Activated T-cell treated with anti-CD3 and anti-CD28 coated beads, Interleukin-2, amount 50 U/mL, for 48 hours (primary cell): Measurements from ENCODE around the gene KSR2.
"Not testable (repeated sequence)": the region's sequence is repeated elsewhere in the genome, so short reads cannot be mapped to it uniquely, and the experiment has no call there.

Experiments
- DNase-seq, 2 experiments: peaks; one replicate each; pipeline ENCODE4 v3.0.0-alpha.2; 2020

The KSR2 gene

GRCh38 chr12:117967043-117967442 lies 1.7 kb downstream of the KSR2 start:
- no peak for DNase-seq

GRCh38 chr12:117966511-117966910 lies 2.3 kb downstream of the KSR2 start:
- DNase-seq, result no peak

GRCh38 chr12:117963836-117964235 lies 5.0 kb downstream of the KSR2 start:
- no peak for DNase-seq

GRCh38 chr12:117936722-117937484 lies 31.9 kb downstream of the KSR2 start:
- no peak for DNase-seq

- no peak for DNase-seq
Observed at GRCh38 chr12:117933545-117933944, 35.2 kb downstream of the KSR2 start.

- DNase-seq, result no peak
Observed at GRCh38 chr12:117926391-117926899, 42.3 kb downstream of the KSR2 start.

- DNase-seq, result no peak
Observed at GRCh38 chr12:117921929-117922777, 46.6 kb downstream of the KSR2 start.

- DNase-seq, result no peak
Observed at GRCh38 chr12:117919479-117919878, 49.3 kb downstream of the KSR2 start.

- DNase-seq, result no peak
Observed at GRCh38 chr12:117914686-117915085, 54.1 kb downstream of the KSR2 start.

GRCh38 chr12:117912756-117913155 lies 56.0 kb downstream of the KSR2 start:
- DNase-seq, result no peak

- no peak for DNase-seq
Observed at GRCh38 chr12:117908411-117908810, 60.4 kb downstream of the KSR2 start.

- DNase-seq, result no peak
Observed at GRCh38 chr12:117907108-117907689, 61.6 kb downstream of the KSR2 start.

- DNase-seq, result no peak
Observed at GRCh38 chr12:117904051-117904450, 64.7 kb downstream of the KSR2 start.

- DNase-seq, result no peak
Observed at GRCh38 chr12:117903110-117903840, 65.5 kb downstream of the KSR2 start.

- DNase-seq, result no peak
Observed at GRCh38 chr12:117901631-117902030, 67.2 kb downstream of the KSR2 start.

- DNase-seq, result no peak
Observed at GRCh38 chr12:117900561-117900960, 68.2 kb downstream of the KSR2 start.

- no peak for DNase-seq
Observed at GRCh38 chr12:117897372-117898161, 71.2 kb downstream of the KSR2 start.

GRCh38 chr12:117896009-117896408 lies 72.8 kb downstream of the KSR2 start:
- no peak for DNase-seq

GRCh38 chr12:117892441-117892840 lies 76.3 kb downstream of the KSR2 start:
- no peak for DNase-seq

GRCh38 chr12:117891265-117891664 lies 77.5 kb downstream of the KSR2 start:
- DNase-seq, result not testable (repeated sequence)

GRCh38 chr12:117890644-117891043 lies 78.1 kb downstream of the KSR2 start:
- no peak for DNase-seq

- no peak for DNase-seq
Observed at GRCh38 chr12:117890137-117890536, 78.7 kb downstream of the KSR2 start.
